GM12864 (cell line): ENCODE data around the gene CADM1.

ENCODE experiments used
- DNase-seq: peaks from one replicate; pipeline ENCODE4 v3.0.0-alpha.2; 2011; ENCODE audit warnings: low read depth
- H3K4me3 ChIP-seq: 2 replicates; pipeline ENCODE4 v1.5.1; 2011; ENCODE audit warnings: mild to moderate bottlenecking, low read depth, low read length, control low read depth
- TF ChIP-seq, protein P1 (sequence below): IDR thresholded peaks from 2 replicates; pipeline ENCODE4 v1.5.1; 2011; ENCODE audit warnings: low read depth, mild to moderate bottlenecking, moderate library complexity, low read length, control low read depth, inconsistent platforms; ENCODE audit errors: missing control alignments

Gene CADM1

DNA sequence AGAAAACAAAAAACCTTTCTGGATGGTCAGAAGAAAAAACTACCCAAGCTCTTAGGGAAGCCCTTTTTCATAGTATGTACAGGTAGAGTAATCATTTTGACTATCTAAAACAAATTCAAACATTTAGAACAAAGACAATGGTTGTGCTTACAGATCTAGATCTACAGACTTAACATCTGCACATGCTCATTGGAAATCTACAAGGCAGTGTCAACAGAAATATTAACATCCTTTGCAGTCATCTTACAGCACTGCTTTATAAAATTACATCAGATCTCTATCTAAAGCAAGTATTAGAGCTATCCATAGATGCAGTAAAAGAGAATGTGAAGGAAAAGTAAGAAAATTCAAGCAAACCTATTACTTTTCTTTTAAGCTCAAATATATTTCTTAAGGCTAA, 110.3 kb downstream of the CADM1 start:
- TF ChIP-seq, protein P1, sequence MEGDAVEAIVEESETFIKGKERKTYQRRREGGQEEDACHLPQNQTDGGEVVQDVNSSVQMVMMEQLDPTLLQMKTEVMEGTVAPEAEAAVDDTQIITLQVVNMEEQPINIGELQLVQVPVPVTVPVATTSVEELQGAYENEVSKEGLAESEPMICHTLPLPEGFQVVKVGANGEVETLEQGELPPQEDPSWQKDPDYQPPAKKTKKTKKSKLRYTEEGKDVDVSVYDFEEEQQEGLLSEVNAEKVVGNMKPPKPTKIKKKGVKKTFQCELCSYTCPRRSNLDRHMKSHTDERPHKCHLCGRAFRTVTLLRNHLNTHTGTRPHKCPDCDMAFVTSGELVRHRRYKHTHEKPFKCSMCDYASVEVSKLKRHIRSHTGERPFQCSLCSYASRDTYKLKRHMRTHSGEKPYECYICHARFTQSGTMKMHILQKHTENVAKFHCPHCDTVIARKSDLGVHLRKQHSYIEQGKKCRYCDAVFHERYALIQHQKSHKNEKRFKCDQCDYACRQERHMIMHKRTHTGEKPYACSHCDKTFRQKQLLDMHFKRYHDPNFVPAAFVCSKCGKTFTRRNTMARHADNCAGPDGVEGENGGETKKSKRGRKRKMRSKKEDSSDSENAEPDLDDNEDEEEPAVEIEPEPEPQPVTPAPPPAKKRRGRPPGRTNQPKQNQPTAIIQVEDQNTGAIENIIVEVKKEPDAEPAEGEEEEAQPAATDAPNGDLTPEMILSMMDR, result no peak
- H3K4me3 ChIP-seq, result no peak overlapping the region
- no peak for DNase-seq

DNA sequence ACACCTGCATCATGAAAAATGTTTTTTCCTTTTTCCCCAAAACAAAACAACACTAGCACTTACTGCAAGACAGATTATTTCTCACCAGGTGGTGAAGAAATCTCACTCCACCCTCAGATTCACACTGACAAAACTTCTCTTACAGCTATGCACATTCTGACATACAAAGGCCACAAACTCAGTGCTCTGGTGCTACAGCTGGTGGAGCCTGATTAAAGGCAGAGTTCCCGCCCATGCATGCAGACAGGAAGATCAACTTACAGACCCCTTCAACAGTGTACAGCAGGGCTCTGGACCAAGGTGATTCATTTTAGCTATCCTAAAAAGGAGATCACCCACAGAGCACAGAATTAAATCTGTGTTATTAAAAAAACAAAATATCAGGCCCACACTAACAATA, 112.6 kb downstream of the CADM1 start:
- H3K4me3 ChIP-seq, result no peak overlapping the region
- no peak for DNase-seq
- TF ChIP-seq, protein P1, result no peak

DNA sequence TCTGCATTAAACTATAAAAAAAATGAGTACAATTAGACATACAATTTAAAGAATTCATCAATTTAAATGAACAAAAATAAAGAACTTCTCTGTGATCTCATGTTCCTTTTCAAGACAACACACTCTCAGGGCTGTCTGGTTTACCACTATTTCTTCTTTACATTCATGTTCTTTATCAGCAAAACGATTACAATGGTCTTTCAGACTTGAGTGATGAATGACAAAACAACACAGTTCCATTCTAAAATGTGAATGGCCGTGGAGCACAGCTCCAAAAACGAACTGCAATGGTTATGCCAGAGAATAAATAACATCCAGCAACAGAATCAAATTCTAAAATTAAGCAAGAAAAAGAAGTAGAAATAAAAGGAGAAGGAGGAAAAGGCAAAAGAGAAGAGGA, 113.1 kb downstream of the CADM1 start:
- TF ChIP-seq, protein P1, result no peak
- no peak for DNase-seq
- H3K4me3 ChIP-seq, result no peak overlapping the region

DNA sequence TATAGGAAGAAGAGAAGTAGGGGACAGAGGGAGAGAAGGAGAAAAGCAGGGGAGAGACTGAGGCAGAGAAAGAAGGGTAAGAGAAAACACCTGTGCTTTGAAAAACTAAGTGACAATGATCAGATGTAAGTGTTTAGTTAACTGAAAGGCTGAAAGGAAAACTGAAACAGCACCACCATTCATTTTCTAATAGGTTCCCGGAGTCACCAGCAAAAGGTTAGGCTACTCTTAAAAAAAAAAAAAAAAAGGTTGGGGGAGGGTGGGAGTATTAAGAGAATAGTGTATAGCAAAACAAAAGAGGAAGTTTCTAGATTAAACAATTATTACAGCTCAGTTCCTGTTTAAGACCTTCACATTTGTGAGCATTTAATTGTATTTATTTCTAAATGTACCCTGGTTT, 113.8 kb downstream of the CADM1 start:
- H3K4me3 ChIP-seq, result no peak overlapping the region; the same call in 1 of the 2 replicates
- TF ChIP-seq, protein P1, result no peak
- DNase-seq, result peak; percentile 41

DNA sequence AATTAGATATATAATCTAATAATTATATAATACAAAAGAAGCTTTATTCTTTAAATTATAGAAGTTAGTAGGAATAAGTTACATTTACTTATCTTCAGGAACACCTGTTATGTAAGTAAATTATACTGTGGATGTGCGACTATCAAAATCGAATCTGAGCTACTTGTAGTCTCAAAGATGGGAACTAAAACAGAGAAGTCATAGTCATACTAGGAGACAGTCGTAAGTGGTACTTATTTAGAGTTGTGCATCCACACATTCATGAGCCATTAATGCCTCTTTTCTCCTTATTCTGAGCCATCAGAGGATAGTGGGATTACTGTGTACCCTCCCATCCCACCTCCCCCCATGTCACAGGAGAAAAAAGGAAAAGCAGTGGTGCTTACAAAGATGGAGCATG, 114.4 kb downstream of the CADM1 start:
- H3K4me3 ChIP-seq, result no peak overlapping the region; the same call in 1 of the 2 replicates
- DNase-seq, result peak; percentile 21
- TF ChIP-seq, protein P1, result no peak

DNA sequence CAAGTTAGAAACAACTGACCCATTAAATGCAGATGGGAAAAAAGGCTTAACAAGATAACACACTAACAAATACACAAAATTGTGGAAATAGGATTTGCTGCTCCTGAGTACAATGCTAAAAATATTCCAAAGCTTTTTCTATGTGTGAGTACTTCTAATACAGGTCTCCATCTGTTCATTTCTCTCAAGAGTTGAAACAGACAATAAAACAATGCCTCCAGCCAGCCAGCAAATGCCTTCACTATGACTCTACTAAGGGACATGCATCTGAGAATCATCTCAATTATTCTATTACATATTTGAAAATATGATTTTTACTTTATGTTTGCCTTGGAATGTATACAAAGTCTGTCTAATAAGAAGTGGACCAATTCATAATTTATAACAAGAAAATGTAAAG, 119.0 kb downstream of the CADM1 start:
- no peak overlapping the region for H3K4me3 ChIP-seq
- DNase-seq, result no peak
- TF ChIP-seq, protein P1, result no peak

DNA sequence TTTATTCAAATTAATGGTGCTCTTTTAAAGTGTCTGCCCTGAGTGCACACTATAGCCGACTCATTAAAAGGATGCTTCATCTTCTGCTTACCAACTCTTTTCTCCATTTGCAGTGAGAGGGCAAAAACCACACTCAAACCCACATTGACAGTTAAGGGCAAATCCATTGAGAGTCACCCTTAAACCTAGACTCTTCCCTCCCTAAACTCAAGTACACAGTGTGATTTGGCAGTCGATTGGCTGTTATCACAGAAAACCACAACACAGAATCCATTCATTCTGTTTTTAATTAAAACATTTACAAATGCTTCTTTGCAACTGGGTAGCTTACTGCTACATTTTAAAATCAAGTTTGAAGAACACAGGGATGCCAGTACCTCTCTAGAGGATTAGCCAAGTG, 120.0 kb downstream of the CADM1 start:
- TF ChIP-seq, protein P1, result no peak
- H3K4me3 ChIP-seq, result no peak overlapping the region
- DNase-seq, result no peak
